PFSK-1 (cell line): ENCODE data around the gene CXCR5.

Source experiments
- FOXP2 ChIP-seq: optimal IDR thresholded peaks from 2 replicates; pipeline ENCODE3; 2011; ENCODE audit warnings: borderline replicate concordance, control low read depth, inconsistent platforms; ENCODE audit not compliant: insufficient read depth; ENCODE audit errors: extremely low read length, extremely low read depth
- POLR2AphosphoS5 ChIP-seq: IDR thresholded peaks from 2 replicates; pipeline ENCODE4 v1.6.1; 2012; ENCODE audit warnings: low read depth, mild to moderate bottlenecking, control low read depth, low read length, moderate library complexity
- SIN3A ChIP-seq: IDR thresholded peaks from 2 replicates; pipeline ENCODE4 v1.6.1; 2012; ENCODE audit warnings: mild to moderate bottlenecking, low read length, moderate library complexity, borderline replicate concordance; ENCODE audit not compliant: insufficient read depth
- TAF1 ChIP-seq: IDR thresholded peaks from 2 replicates; pipeline ENCODE4 v1.6.1; 2012; ENCODE audit warnings: low read length, control low read depth, borderline replicate concordance; ENCODE audit not compliant: insufficient read depth
- TF ChIP-seq, protein P1 (sequence below), 2 experiments: IDR thresholded peaks; 2 replicates each; pipeline versions ENCODE4 v1.6.1 to v1.8.0; 2011 to 2012; ENCODE audit warnings: low read depth in 2 of 2, low read length in 2 of 2, control low read depth in 1 of 2, inconsistent platforms in 1 of 2, mild to moderate bottlenecking in 1 of 2, moderate library complexity in 1 of 2; ENCODE audit not compliant: insufficient read depth in 1 of 2

Gene CXCR5

DNA sequence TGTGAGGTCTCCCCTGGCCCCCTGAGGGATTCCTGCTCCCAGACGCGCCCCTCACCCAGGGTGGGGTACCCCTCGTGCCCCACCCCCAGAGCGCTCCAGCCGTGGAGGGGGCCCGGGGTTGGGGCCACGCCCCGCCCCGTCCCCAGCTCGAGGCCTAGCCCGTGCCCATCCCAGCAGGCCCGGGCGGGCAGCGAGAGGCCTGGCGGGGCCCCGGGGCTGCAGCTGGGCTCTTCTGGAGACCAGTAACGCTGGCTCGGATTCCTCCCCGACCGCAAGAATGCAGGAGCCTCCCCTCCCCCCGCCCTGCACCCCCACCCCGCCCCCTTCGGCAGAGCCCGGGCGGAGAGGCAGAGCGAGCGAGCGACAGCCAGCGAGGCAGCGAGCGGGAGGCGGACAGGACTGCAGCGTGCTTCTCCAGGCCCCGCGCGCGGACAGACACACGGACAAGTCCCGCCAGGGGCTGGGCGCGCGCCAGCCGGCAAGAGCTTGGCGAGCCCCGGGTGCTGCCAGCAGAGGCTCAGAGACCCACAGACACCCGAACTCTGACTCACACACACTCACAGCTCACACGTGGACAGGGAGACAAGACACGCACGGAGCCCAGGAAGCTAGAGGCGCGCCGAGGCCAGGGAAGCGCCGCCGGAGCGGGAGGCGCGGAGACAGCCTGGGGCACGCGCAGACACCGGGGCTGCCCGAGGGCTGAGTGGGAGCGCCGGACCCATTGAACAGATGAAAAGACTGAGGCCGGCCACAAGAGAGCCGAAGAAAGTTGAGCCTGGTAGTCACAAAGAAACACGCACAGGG lies 26.8 kb downstream of the CXCR5 start:
- TF ChIP-seq, protein P1, sequence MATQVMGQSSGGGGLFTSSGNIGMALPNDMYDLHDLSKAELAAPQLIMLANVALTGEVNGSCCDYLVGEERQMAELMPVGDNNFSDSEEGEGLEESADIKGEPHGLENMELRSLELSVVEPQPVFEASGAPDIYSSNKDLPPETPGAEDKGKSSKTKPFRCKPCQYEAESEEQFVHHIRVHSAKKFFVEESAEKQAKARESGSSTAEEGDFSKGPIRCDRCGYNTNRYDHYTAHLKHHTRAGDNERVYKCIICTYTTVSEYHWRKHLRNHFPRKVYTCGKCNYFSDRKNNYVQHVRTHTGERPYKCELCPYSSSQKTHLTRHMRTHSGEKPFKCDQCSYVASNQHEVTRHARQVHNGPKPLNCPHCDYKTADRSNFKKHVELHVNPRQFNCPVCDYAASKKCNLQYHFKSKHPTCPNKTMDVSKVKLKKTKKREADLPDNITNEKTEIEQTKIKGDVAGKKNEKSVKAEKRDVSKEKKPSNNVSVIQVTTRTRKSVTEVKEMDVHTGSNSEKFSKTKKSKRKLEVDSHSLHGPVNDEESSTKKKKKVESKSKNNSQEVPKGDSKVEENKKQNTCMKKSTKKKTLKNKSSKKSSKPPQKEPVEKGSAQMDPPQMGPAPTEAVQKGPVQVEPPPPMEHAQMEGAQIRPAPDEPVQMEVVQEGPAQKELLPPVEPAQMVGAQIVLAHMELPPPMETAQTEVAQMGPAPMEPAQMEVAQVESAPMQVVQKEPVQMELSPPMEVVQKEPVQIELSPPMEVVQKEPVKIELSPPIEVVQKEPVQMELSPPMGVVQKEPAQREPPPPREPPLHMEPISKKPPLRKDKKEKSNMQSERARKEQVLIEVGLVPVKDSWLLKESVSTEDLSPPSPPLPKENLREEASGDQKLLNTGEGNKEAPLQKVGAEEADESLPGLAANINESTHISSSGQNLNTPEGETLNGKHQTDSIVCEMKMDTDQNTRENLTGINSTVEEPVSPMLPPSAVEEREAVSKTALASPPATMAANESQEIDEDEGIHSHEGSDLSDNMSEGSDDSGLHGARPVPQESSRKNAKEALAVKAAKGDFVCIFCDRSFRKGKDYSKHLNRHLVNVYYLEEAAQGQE (IDR thresholded peaks at IDR 0.05; ENCODE audit: insufficient read depth in 1 of 2, low read depth in 2 of 2, low read length in 2 of 2) = no peak
- no peak for TF ChIP-seq TAF1
- no peak for TF ChIP-seq POLR2AphosphoS5
- no peak for TF ChIP-seq FOXP2
- no peak for TF ChIP-seq SIN3A

DNA sequence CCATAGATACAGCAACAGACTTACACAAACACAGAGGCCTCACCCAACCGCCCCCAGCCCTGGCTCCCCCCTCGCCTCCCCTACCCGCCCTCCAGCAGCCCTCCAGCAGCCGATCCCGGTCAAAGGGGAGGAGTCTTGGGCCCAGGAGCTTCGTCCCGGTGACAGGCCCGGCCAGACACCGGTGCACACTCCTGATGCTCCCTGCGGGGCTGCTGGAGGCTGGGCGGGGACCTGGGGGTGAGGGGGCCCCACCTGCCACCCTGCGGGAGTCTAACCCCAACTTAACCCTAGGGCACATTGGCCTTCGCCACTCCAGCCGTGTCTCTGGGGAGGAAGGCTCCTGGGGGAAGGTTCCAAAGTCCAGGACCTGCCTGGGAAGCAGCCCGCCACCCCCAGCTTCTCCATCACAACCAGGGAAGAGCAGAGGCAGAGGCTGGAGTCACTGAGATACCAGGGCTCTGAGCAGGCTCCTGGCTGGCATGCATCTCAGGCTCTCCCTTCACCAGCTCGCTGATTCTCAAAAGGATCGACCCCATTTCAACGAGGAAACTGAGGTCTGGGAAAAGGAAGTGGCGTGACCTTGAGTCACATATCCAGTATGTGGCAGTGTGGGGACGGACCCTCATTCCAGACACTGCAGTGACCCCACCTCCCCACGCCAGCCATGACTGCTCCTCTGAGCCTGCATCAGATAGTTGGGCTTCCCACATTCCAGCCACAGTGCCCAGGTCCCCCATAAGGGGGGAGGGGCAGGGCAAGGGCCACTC lies 27.6 kb downstream of the CXCR5 start:
- TF ChIP-seq FOXP2 = no peak
- no peak for TF ChIP-seq SIN3A
- no peak for TF ChIP-seq POLR2AphosphoS5
- TF ChIP-seq TAF1 = no peak
- TF ChIP-seq, protein P1 (IDR thresholded peaks at IDR 0.05; ENCODE audit: insufficient read depth in 1 of 2, low read depth in 2 of 2, low read length in 2 of 2) = no peak

DNA sequence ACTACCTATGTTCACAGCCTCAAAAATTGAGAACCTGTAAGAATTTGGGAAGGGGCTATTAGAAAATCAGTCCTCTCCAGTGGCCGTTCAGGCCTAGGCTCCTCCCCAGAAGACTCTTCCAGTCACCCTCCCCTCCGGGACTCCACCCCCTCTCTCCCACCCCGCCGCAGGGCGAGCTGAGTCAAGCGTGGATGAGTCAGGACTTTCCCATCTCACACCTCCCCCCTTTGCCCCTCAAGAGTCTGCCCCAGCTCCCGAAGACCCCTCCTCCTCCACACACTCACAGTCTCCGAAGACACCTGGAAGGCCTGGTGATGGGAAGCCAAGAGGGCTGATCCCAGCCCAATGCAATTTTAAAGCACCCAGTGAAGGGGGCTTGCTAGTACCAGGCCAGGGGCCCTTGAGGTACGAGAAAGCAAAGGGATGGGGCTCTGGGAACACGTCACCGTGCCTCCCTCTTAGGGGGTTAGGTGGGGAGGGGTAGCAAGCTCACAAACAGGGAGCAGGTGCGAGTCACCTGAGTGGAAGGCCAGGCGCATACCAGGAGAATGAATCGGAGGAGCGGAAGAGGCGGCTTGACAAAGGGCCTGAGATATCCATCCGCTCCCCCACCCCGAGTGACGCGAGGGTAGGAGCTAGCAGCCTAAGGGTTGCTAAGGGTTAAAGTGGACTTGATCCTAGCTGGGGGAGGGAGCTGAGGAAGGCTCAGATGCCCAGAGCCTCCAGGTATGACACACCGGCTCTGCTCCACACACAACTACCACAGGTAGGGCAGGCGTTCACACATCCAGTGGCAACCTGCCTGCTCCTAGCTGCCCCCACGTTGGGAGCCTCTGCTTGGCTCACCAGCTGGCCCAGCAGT lies 28.4 kb downstream of the CXCR5 start:
- TF ChIP-seq, protein P1 (IDR thresholded peaks at IDR 0.05; ENCODE audit: insufficient read depth in 1 of 2, low read depth in 2 of 2, low read length in 2 of 2) = no peak
- TF ChIP-seq TAF1 (no peak), FOXP2 (no peak), POLR2AphosphoS5 (no peak), SIN3A (no peak)

DNA sequence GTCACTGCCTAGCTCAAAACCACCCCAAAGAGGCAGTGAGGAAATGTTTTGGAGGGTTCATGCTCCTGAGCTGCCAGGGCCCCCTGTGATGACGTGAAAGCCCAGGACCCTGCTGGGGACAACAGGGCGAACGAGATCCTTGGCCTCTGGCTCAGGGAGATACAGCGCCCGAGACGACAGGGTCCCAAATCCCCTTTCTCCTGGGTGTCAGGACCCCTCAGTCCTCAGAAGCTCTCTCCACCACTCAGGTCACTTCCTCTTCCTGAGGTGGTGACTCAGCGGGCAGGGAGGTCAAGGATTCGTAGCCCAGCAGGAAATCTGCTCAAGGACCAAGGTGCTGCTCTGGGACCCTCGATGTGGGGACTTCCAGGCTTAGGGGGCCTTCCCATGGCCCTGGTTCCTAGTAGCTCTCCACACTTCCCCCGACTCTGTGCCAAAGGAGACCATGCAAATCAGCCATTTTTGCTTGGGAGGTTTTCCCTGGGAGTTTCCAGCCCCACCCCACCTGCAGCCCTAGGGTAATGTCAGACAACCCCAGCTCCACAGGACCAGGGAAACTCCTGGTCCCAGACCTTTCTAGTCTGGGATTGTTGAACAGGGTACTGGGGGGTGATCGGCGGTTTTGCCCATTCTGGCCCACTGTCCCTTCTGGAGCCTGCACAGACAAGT lies 29.2 kb downstream of the CXCR5 start:
- TF ChIP-seq FOXP2 = no peak
- TF ChIP-seq SIN3A = no peak
- no peak for TF ChIP-seq POLR2AphosphoS5
- TF ChIP-seq, protein P1 (IDR thresholded peaks at IDR 0.05; ENCODE audit: insufficient read depth in 1 of 2, low read depth in 2 of 2, low read length in 2 of 2) = no peak
- no peak for TF ChIP-seq TAF1
